ENCODE data around the gene CFAP69.
"Not testable (repeated sequence)": the region's sequence is repeated elsewhere in the genome, so short reads cannot be mapped to it uniquely, and the experiment has no call there.

The CFAP69 gene

GRCh38 chr7:90239050-90239449 is 5.9 kb upstream of the CFAP69 start:
- H3K27me3 ChIP-seq (ENCODE audit: control insufficient read depth, insufficient read depth, low read length): no peaks in the 10 kb centered on the region
- no peaks in the 10 kb centered on the region for H3K4me1 ChIP-seq (ENCODE audit: control insufficient read depth, insufficient read depth, low read length)
- H3K36me3 ChIP-seq (ENCODE audit: control insufficient read depth, insufficient read depth, low read length): no peaks in the 10 kb centered on the region
- H3K9ac ChIP-seq (ENCODE audit: low read length): no peak overlapping the region
- H3K4me3 ChIP-seq (ENCODE audit: low read length): no peak overlapping the region
- H3K27ac ChIP-seq (ENCODE audit: low read depth, low read length): no peak overlapping the region

- Histone ChIP-seq H3K4me3 (ENCODE audit: low read length) (no peak overlapping the region), H3K27me3 (ENCODE audit: control insufficient read depth, insufficient read depth, low read length) (no peaks in the 10 kb centered on the region), H3K4me1 (ENCODE audit: control insufficient read depth, insufficient read depth, low read length) (no peaks in the 10 kb centered on the region), H3K27ac (ENCODE audit: low read depth, low read length) (no peak overlapping the region), H3K9ac (ENCODE audit: low read length) (no peak overlapping the region), H3K36me3 (ENCODE audit: control insufficient read depth, insufficient read depth, low read length) (no peaks in the 10 kb centered on the region)
These were observed 5.2 kb upstream of the CFAP69 start for GRCh38 chr7:90239625-90240228.

- H3K27me3 ChIP-seq (ENCODE audit: control insufficient read depth, insufficient read depth, low read length): peaks cover 2% of the 10 kb centered on the region
- no peak overlapping the region for H3K27ac ChIP-seq (ENCODE audit: low read depth, low read length)
- peaks cover 9% of the 10 kb centered on the region for H3K4me1 ChIP-seq (ENCODE audit: control insufficient read depth, insufficient read depth, low read length)
- H3K4me3 ChIP-seq (ENCODE audit: low read length): no peak overlapping the region
- H3K9ac ChIP-seq (ENCODE audit: low read length): no peak overlapping the region
- no peaks in the 10 kb centered on the region for H3K36me3 ChIP-seq (ENCODE audit: control insufficient read depth, insufficient read depth, low read length)
These were observed 2.4 kb upstream of the CFAP69 start for GRCh38 chr7:90242369-90243168.

GRCh38 chr7:90243556-90243955 is 1.4 kb upstream of the CFAP69 start:
- Histone ChIP-seq H3K4me3 (ENCODE audit: low read length) (no peak overlapping the region), H3K27ac (ENCODE audit: low read depth, low read length) (no peak overlapping the region), H3K4me1 (ENCODE audit: control insufficient read depth, insufficient read depth, low read length) (peaks cover 9% of the 10 kb centered on the region), H3K27me3 (ENCODE audit: control insufficient read depth, insufficient read depth, low read length) (peaks cover 2% of the 10 kb centered on the region), H3K36me3 (ENCODE audit: control insufficient read depth, insufficient read depth, low read length) (no peaks in the 10 kb centered on the region), H3K9ac (ENCODE audit: low read length) (no peak overlapping the region)

GRCh38 chr7:90244565-90244908 is 437 bp upstream of the CFAP69 start:
- Histone ChIP-seq H3K4me3 (ENCODE audit: low read length) (peak overlapping the region; percentile 97), H3K27me3 (ENCODE audit: control insufficient read depth, insufficient read depth, low read length) (peaks cover 2% of the 10 kb centered on the region), H3K9ac (ENCODE audit: low read length) (no peak overlapping the region), H3K4me1 (ENCODE audit: control insufficient read depth, insufficient read depth, low read length) (peaks cover 9% of the 10 kb centered on the region), H3K27ac (ENCODE audit: low read depth, low read length) (no peak overlapping the region), H3K36me3 (ENCODE audit: control insufficient read depth, insufficient read depth, low read length) (no peaks in the 10 kb centered on the region)

GRCh38 chr7:90246171-90246570 is 1.2 kb downstream of the CFAP69 start:
- Histone ChIP-seq H3K4me3 (ENCODE audit: low read length) (peak overlapping the region; percentile 97), H3K27me3 (ENCODE audit: control insufficient read depth, insufficient read depth, low read length) (peaks cover 2% of the 10 kb centered on the region), H3K27ac (ENCODE audit: low read depth, low read length) (no peak overlapping the region), H3K4me1 (ENCODE audit: control insufficient read depth, insufficient read depth, low read length) (peaks cover 9% of the 10 kb centered on the region), H3K9ac (ENCODE audit: low read length) (no peak overlapping the region), H3K36me3 (ENCODE audit: control insufficient read depth, insufficient read depth, low read length) (no peaks in the 10 kb centered on the region)

- peaks cover 9% of the 10 kb centered on the region for H3K4me1 ChIP-seq (ENCODE audit: control insufficient read depth, insufficient read depth, low read length)
- peaks cover 2% of the 10 kb centered on the region for H3K27me3 ChIP-seq (ENCODE audit: control insufficient read depth, insufficient read depth, low read length)
- no peak overlapping the region for H3K4me3 ChIP-seq (ENCODE audit: low read length)
- H3K9ac ChIP-seq (ENCODE audit: low read length): no peak overlapping the region
- H3K36me3 ChIP-seq (ENCODE audit: control insufficient read depth, insufficient read depth, low read length): no peaks in the 10 kb centered on the region
- no peak overlapping the region for H3K27ac ChIP-seq (ENCODE audit: low read depth, low read length)
These were observed 3.7 kb downstream of the CFAP69 start for GRCh38 chr7:90248706-90249105.

GRCh38 chr7:90250601-90251303 is 5.8 kb downstream of the CFAP69 start:
- Histone ChIP-seq H3K27ac (ENCODE audit: low read depth, low read length) (no peak overlapping the region), H3K27me3 (ENCODE audit: control insufficient read depth, insufficient read depth, low read length) (peaks cover under 1% of the 10 kb centered on the region), H3K9ac (ENCODE audit: low read length) (no peak overlapping the region), H3K36me3 (ENCODE audit: control insufficient read depth, insufficient read depth, low read length) (no peaks in the 10 kb centered on the region), H3K4me3 (ENCODE audit: low read length) (no peak overlapping the region), H3K4me1 (ENCODE audit: control insufficient read depth, insufficient read depth, low read length) (peaks cover 6% of the 10 kb centered on the region)

- Histone ChIP-seq H3K27ac (ENCODE audit: low read depth, low read length) (no peak overlapping the region), H3K27me3 (ENCODE audit: control insufficient read depth, insufficient read depth, low read length) (no peaks in the 10 kb centered on the region), H3K36me3 (ENCODE audit: control insufficient read depth, insufficient read depth, low read length) (no peaks in the 10 kb centered on the region), H3K4me1 (ENCODE audit: control insufficient read depth, insufficient read depth, low read length) (peaks cover under 1% of the 10 kb centered on the region), H3K4me3 (ENCODE audit: low read length) (no peak overlapping the region), H3K9ac (ENCODE audit: low read length) (no peak overlapping the region)
These were observed 6.3 kb downstream of the CFAP69 start for GRCh38 chr7:90251304-90251635.

- H3K9ac ChIP-seq (ENCODE audit: low read length); H3K36me3 ChIP-seq (ENCODE audit: control insufficient read depth, insufficient read depth, low read length); H3K4me1 ChIP-seq (ENCODE audit: control insufficient read depth, insufficient read depth, low read length); H3K27me3 ChIP-seq (ENCODE audit: control insufficient read depth, insufficient read depth, low read length); H3K27ac ChIP-seq (ENCODE audit: low read depth, low read length); H3K4me3 ChIP-seq (ENCODE audit: low read length): not testable (repeated sequence)
These were observed 11.0 kb downstream of the CFAP69 start for GRCh38 chr7:90256011-90256410.

GRCh38 chr7:90256778-90257177 is 11.8 kb downstream of the CFAP69 start:
- Histone ChIP-seq H3K27ac (ENCODE audit: low read depth, low read length) (no peak overlapping the region), H3K9ac (ENCODE audit: low read length) (no peak overlapping the region), H3K27me3 (ENCODE audit: control insufficient read depth, insufficient read depth, low read length) (no peaks in the 10 kb centered on the region), H3K36me3 (ENCODE audit: control insufficient read depth, insufficient read depth, low read length) (no peaks in the 10 kb centered on the region), H3K4me1 (ENCODE audit: control insufficient read depth, insufficient read depth, low read length) (no peaks in the 10 kb centered on the region), H3K4me3 (ENCODE audit: low read length) (no peak overlapping the region)

GRCh38 chr7:90261441-90261840 is 16.5 kb downstream of the CFAP69 start:
- Histone ChIP-seq H3K4me1 (ENCODE audit: control insufficient read depth, insufficient read depth, low read length) (no peaks in the 10 kb centered on the region), H3K27me3 (ENCODE audit: control insufficient read depth, insufficient read depth, low read length) (no peaks in the 10 kb centered on the region), H3K4me3 (ENCODE audit: low read length) (no peak overlapping the region), H3K9ac (ENCODE audit: low read length) (no peak overlapping the region), H3K36me3 (ENCODE audit: control insufficient read depth, insufficient read depth, low read length) (no peaks in the 10 kb centered on the region), H3K27ac (ENCODE audit: low read depth, low read length) (no peak overlapping the region)

Measured in rectal smooth muscle tissue (tissue), 1 donor.